ENCODE measurements around the gene APBA2.

Gene APBA2

GRCh38 chr15:29092376-29093064 is 206.7 kb downstream of the APBA2 start:
- DNase-seq, result no peak

GRCh38 chr15:29093065-29093435 is 207.3 kb downstream of the APBA2 start:
- DNase-seq, result no peak

GRCh38 chr15:29093696-29094343 is 208.0 kb downstream of the APBA2 start:
- DNase-seq, result no peak

- no peak for DNase-seq
Measured at GRCh38 chr15:29094711-29095110, 208.9 kb downstream of the APBA2 start.

GRCh38 chr15:29095746-29096145 is 210.0 kb downstream of the APBA2 start:
- DNase-seq, result no peak

- DNase-seq, result no peak
Measured at GRCh38 chr15:29097168-29097567, 211.4 kb downstream of the APBA2 start.

GRCh38 chr15:29097971-29098370 is 212.2 kb downstream of the APBA2 start:
- DNase-seq, result no peak

- no peak for DNase-seq
Measured at GRCh38 chr15:29098652-29099051, 212.9 kb downstream of the APBA2 start.

- DNase-seq, result no peak
Measured at GRCh38 chr15:29099131-29099880, 213.5 kb downstream of the APBA2 start.

- DNase-seq, result no peak
Measured at GRCh38 chr15:29100486-29101000, 214.8 kb downstream of the APBA2 start.

- no peak for DNase-seq
Measured at GRCh38 chr15:29101491-29101890, 215.7 kb downstream of the APBA2 start.

GRCh38 chr15:29102173-29102794 is 216.5 kb downstream of the APBA2 start:
- DNase-seq, result peak; percentile 69 to 86 (median 73)

GRCh38 chr15:29102911-29103823 is 217.4 kb downstream of the APBA2 start:
- DNase-seq, result no peak

GRCh38 chr15:29103824-29104565 is 218.2 kb downstream of the APBA2 start:
- peak; percentile 58 to 83 (median 66) for DNase-seq

- no peak for DNase-seq
Measured at GRCh38 chr15:29104566-29104880, 218.7 kb downstream of the APBA2 start.

GRCh38 chr15:29105151-29105854 is 219.5 kb downstream of the APBA2 start:
- DNase-seq, result no peak

GRCh38 chr15:29106116-29106515 is 220.3 kb downstream of the APBA2 start:
- DNase-seq, result no peak

GRCh38 chr15:29106551-29107290 is 220.9 kb downstream of the APBA2 start:
- DNase-seq, result no peak

GRCh38 chr15:29107291-29107890 is 221.6 kb downstream of the APBA2 start:
- no peak for DNase-seq

Data from suppressor macrophage (primary cell).